Breast epithelium (tissue), 3 donors: Measurements from ENCODE around the gene RNASEL.

Experiments used
- CTCF ChIP-seq, 3 donors: fragments of 450-650 bp; IDR thresholded peaks; one replicate each; pipeline ENCODE4 v1.5.1; 2016 to 2017; ENCODE audit warnings: antibody characterized with exemption in 3 of 3, mild to moderate bottlenecking in 3 of 3, moderate library complexity in 3 of 3
- POLR2A ChIP-seq: fragments of 450-650 bp; IDR thresholded peaks from one replicate; pipeline ENCODE4 v1.6.1; 2016; ENCODE audit warnings: antibody characterized with exemption, mild to moderate bottlenecking, moderate library complexity
- POLR2AphosphoS5 ChIP-seq, 3 donors: sonication (generic); formaldehyde crosslinking; IDR thresholded peaks; one replicate each; pipeline ENCODE4 v1.6.1; 2017; ENCODE audit warnings: antibody characterized with exemption in 3 of 3

- no peak for TF ChIP-seq POLR2AphosphoS5 (IDR thresholded peaks at IDR 0.05)
- TF ChIP-seq CTCF (IDR thresholded peaks at IDR 0.05), result no peak
- no peak for TF ChIP-seq POLR2A
These were observed 14.7 kb upstream of the RNASEL start for GRCh38 chr1:182603646-182604174.
